Testis (tissue), 2 donors: ENCODE measurements around the gene GRID1.
"Not testable (repeated sequence)": the region's sequence is repeated elsewhere in the genome, so short reads cannot be mapped to it uniquely, and the experiment has no call there.

Source experiments
- POLR2A ChIP-seq: fragments of 450-650 bp; IDR thresholded peaks from one replicate; pipeline ENCODE4 v1.6.1; 2017; ENCODE audit warnings: antibody characterized with exemption, mild to moderate bottlenecking, moderate library complexity
- TF ChIP-seq, protein P1 (sequence below), 3 experiments: fragments of 450-650 bp in 2 of 3; fragments of 200-600 bp in 1 of 3; sonication (generic) in 1 of 3; IDR thresholded peaks; one replicate each; pipeline ENCODE4 v1.5.1; 2016 to 2019; ENCODE audit warnings: antibody characterized with exemption in 3 of 3, mild to moderate bottlenecking in 2 of 3, moderate library complexity in 1 of 3

DNA sequence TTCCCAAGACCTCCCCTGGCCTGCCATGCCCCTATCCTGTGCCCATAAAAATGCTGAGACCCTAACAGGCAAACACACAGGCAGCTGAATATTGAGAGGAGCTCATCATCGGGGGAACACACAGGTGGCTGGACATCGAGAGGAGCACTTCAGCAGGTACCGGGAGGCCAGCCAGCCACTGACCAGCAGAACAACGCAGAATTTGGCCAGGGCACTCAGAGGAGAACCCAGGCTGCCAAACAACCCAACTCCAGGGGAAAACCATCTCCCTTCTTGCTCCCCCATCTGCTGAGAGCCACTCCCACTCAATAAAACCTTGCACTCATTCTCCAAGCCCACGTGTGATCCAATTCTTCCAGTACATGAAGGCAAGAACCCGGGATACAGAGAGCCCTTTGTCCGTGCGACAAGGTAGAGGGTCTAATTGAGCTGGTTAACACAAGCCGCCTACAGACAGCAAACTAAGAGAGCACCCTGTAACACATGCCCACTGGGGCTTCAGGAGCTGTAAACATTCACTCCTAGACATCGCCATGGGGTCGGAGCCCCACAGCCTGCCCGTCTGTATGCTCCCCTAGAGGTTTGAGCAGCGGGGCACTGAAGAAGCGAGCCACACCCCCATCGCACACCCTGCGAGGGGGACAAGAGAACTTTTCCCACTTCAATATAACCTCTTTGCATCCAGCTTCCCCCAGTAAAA lies 258.8 kb downstream of the GRID1 start:
- TF ChIP-seq, protein P1, sequence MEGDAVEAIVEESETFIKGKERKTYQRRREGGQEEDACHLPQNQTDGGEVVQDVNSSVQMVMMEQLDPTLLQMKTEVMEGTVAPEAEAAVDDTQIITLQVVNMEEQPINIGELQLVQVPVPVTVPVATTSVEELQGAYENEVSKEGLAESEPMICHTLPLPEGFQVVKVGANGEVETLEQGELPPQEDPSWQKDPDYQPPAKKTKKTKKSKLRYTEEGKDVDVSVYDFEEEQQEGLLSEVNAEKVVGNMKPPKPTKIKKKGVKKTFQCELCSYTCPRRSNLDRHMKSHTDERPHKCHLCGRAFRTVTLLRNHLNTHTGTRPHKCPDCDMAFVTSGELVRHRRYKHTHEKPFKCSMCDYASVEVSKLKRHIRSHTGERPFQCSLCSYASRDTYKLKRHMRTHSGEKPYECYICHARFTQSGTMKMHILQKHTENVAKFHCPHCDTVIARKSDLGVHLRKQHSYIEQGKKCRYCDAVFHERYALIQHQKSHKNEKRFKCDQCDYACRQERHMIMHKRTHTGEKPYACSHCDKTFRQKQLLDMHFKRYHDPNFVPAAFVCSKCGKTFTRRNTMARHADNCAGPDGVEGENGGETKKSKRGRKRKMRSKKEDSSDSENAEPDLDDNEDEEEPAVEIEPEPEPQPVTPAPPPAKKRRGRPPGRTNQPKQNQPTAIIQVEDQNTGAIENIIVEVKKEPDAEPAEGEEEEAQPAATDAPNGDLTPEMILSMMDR (IDR thresholded peaks at IDR 0.05), result not testable (repeated sequence)
- not testable (repeated sequence) for TF ChIP-seq POLR2A
